ENCODE measurements around the gene OR10W1. TPM values are rescaled to one million over a fixed set of nuclear protein-coding genes. Genes with fewer than 3 reads are reported as not detected.

The OR10W1 gene
- total RNA-seq, 1 experiment from 2014 or later = not detected

GRCh38 chr11:58243954-58244353 is 24.1 kb downstream of the OR10W1 start:
- BruUV-seq (replicated peaks) = no TSS peak

More at GRCh38 chr11:58243954-58244353, 24.1 kb downstream of the OR10W1 start:
- Histone ChIP-seq H3K36me3 (ENCODE audit: control insufficient read depth in 1 of 2, insufficient read depth in 2 of 2, low read length in 2 of 2) (no peaks in the 10 kb centered on the region), H3K79me2 (ENCODE audit: insufficient read depth, low read length) (no peaks in the 10 kb centered on the region), H3K27ac (ENCODE audit: low read depth, low read length) (no peak overlapping the region), H3K9me3 (ENCODE audit: control insufficient read depth in 1 of 2, insufficient read depth in 1 of 2, low read depth in 1 of 2, low read length in 2 of 2) (no peaks in the 10 kb centered on the region), H3K4me3 (replicated peaks in 1 of 2; ENCODE audit: low read depth in 1 of 2, low read length in 2 of 2) (no peak overlapping the region), H2AFZ (ENCODE audit: low read depth, low read length, poor library complexity, severe bottlenecking) (no peak overlapping the region), H3K9ac (ENCODE audit: low read length) (no peak overlapping the region), H3K9me2 (ENCODE audit: insufficient read depth) (no peaks in the 10 kb centered on the region), H4K20me1 (ENCODE audit: insufficient read depth) (no peaks in the 10 kb centered on the region), H3K4me2 (ENCODE audit: low read length) (no peak overlapping the region), H3K27me3 (ENCODE audit: insufficient read depth, low read length) (no peaks in the 10 kb centered on the region), H3K4me1 (ENCODE audit: control insufficient read depth in 1 of 2, insufficient read depth in 2 of 2, low read length in 2 of 2) (no peaks in the 10 kb centered on the region)
- TF ChIP-seq, protein P1, sequence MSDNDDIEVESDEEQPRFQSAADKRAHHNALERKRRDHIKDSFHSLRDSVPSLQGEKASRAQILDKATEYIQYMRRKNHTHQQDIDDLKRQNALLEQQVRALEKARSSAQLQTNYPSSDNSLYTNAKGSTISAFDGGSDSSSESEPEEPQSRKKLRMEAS (IDR thresholded peaks at IDR 0.05) = no peak
- TF ChIP-seq, protein P2, sequence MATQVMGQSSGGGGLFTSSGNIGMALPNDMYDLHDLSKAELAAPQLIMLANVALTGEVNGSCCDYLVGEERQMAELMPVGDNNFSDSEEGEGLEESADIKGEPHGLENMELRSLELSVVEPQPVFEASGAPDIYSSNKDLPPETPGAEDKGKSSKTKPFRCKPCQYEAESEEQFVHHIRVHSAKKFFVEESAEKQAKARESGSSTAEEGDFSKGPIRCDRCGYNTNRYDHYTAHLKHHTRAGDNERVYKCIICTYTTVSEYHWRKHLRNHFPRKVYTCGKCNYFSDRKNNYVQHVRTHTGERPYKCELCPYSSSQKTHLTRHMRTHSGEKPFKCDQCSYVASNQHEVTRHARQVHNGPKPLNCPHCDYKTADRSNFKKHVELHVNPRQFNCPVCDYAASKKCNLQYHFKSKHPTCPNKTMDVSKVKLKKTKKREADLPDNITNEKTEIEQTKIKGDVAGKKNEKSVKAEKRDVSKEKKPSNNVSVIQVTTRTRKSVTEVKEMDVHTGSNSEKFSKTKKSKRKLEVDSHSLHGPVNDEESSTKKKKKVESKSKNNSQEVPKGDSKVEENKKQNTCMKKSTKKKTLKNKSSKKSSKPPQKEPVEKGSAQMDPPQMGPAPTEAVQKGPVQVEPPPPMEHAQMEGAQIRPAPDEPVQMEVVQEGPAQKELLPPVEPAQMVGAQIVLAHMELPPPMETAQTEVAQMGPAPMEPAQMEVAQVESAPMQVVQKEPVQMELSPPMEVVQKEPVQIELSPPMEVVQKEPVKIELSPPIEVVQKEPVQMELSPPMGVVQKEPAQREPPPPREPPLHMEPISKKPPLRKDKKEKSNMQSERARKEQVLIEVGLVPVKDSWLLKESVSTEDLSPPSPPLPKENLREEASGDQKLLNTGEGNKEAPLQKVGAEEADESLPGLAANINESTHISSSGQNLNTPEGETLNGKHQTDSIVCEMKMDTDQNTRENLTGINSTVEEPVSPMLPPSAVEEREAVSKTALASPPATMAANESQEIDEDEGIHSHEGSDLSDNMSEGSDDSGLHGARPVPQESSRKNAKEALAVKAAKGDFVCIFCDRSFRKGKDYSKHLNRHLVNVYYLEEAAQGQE (IDR thresholded peaks at IDR 0.05; ENCODE audit: low read depth) = no peak
- no peak for TF ChIP-seq CBX3 (IDR thresholded peaks at IDR 0.05; ENCODE audit: low read depth)
- TF ChIP-seq EZH2phosphoT487 (IDR thresholded peaks at IDR 0.05; ENCODE audit: borderline replicate concordance) = no peak
- no peak for TF ChIP-seq FOSL1 (IDR thresholded peaks at IDR 0.05; ENCODE audit: low read depth)
- TF ChIP-seq EZH2 (IDR thresholded peaks at IDR 0.05) = no peak
- TF ChIP-seq RAD21 (IDR thresholded peaks at IDR 0.05; ENCODE audit: low read depth) = no peak
- TF ChIP-seq TCF7L2 (IDR thresholded peaks at IDR 0.05; ENCODE audit: borderline replicate concordance, extremely low read depth, insufficient read depth, insufficient read length) = no peak
- no peak for TF ChIP-seq SP1 (IDR thresholded peaks at IDR 0.05; ENCODE audit: low read depth)
- no peak for TF ChIP-seq ATF3 (IDR thresholded peaks at IDR 0.05)
- no peak for TF ChIP-seq POLR2AphosphoS5 (IDR thresholded peaks at IDR 0.05; ENCODE audit: low read depth, low read length)
- no peak for TF ChIP-seq POLR2A (IDR thresholded peaks at IDR 0.05; ENCODE audit: borderline replicate concordance, extremely low read depth, insufficient read depth, insufficient read length)
- no peak for TF ChIP-seq SRF (IDR thresholded peaks at IDR 0.05; ENCODE audit: low read depth)
- TF ChIP-seq ZFX (IDR thresholded peaks at IDR 0.05) = no peak
- no peak for TF ChIP-seq YY1 (IDR thresholded peaks at IDR 0.05; ENCODE audit: extremely low read depth, insufficient replicate concordance, low read depth, low read length)
- TF ChIP-seq CEBPB (IDR thresholded peaks at IDR 0.05; ENCODE audit: low read depth) = no peak
- TF ChIP-seq SIN3A (IDR thresholded peaks at IDR 0.05; ENCODE audit: low read depth) = no peak
- TF ChIP-seq, protein P3, sequence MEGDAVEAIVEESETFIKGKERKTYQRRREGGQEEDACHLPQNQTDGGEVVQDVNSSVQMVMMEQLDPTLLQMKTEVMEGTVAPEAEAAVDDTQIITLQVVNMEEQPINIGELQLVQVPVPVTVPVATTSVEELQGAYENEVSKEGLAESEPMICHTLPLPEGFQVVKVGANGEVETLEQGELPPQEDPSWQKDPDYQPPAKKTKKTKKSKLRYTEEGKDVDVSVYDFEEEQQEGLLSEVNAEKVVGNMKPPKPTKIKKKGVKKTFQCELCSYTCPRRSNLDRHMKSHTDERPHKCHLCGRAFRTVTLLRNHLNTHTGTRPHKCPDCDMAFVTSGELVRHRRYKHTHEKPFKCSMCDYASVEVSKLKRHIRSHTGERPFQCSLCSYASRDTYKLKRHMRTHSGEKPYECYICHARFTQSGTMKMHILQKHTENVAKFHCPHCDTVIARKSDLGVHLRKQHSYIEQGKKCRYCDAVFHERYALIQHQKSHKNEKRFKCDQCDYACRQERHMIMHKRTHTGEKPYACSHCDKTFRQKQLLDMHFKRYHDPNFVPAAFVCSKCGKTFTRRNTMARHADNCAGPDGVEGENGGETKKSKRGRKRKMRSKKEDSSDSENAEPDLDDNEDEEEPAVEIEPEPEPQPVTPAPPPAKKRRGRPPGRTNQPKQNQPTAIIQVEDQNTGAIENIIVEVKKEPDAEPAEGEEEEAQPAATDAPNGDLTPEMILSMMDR (IDR thresholded peaks at IDR 0.05 in 2 of 3, conservative IDR thresholded peaks at IDR 0.05 in 1 of 3; ENCODE audit: borderline replicate concordance in 1 of 3, insufficient read depth in 1 of 3, low read depth in 2 of 3, low read length in 2 of 3) = no peak
- no peak for TF ChIP-seq EGR1 (IDR thresholded peaks at IDR 0.05; ENCODE audit: low read depth)
- no peak for TF ChIP-seq JUND (IDR thresholded peaks at IDR 0.05)
- RAD21 ChIA-PET (ENCODE audit: low non-redundant PET in 1 of 2, low total read pairs in 2 of 2, uncharacterized antibody in 2 of 2, unreplicated experiment in 2 of 2) = no interaction called here
- ATAC-seq (no peak), DNase-seq (ENCODE audit: low read depth, low spot score) (no peak)
- POLR2A ChIA-PET = no interaction called here
- CTCF ChIA-PET = no interaction called here
- intact Hi-C loops (cut with micrococcal nuclease) = no loop called here

All from HCT116 (cell line).